Tongue (tissue), 2 donors: ENCODE data around the gene EIF3A. TPM values are rescaled to one million over a fixed set of nuclear protein-coding genes. Genes with fewer than 3 reads are reported as not detected.
"Not testable (repeated sequence)": the region's sequence is repeated elsewhere in the genome, so short reads cannot be mapped to it uniquely, and the experiment has no call there.

Experiments used
- DNase-seq: peaks from one replicate; pipeline ENCODE4 v3.0.0-alpha.2; 2015
- total RNA-seq: library from RNA; depleted of rRNA; stranded (reverse); fragments of >200 nt; gene quantifications from one replicate; pipeline ENCODE4 v1.2.3, GENCODE V29; 2014

The EIF3A gene
- 123 TPM for total RNA-seq

DNA sequence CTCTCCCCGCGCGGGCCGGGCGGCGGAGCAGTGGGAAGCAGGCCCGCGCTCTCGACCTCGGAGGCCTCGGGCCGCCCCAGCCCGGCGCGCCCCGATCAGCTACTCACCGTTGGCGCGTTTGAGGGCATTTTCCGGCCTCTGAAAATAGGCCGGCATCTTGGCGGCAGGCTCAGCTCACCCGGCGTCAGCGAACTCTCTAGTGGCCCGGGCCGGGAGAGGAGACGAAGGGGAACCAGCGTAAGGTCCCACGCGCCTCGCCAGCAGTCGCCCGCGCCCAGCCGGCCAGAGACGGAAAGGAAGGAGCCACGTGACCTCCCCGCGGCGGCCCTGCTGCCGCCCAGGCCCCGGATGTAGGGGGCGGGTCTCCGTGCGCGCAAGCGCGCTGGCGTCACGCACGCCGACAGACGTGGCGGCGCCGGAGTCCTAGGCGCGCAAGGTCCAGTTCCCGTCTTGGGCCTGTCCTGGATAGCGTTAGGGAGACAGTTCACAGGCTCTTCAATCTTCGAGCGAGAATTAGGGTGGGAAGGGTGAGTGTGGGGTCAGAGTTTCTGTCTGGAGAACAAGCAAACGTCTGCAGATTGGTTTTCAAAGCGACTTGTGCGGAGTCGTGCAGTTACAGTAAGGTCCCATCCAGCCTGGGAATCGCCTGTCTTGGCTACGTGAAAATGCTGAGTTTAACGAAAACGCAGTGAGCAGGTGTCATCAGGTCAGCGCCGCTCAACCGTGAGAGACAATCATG, at the start of gene EIF3A:
Gene EIF3A, minus strand, starts transcription at position 297 of the 739 bp plus-strand sequence. Its CDS starts 141 bp downstream, at position 156.
- DNase-seq = peak; percentile 96

DNA sequence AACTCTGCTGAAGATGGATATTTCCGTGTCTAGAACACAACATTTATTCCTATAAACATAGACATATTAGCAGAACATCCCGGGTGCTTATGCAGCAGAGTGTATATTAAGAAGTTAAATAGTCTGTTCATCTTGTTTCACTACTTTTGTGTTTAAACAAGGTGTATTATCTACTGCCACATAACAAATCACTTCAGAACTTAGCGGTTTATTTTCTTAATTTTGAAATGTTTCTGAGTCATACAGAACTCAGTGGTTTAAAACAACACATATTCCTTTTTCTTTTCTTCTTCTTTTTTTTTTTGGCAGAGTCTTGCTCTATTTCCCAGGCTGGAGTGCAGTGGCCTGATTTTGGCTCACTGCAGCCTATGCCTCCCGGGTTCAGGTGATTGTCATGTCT, 49.1 kb upstream of the EIF3A start:
- DNase-seq = no peak

DNA sequence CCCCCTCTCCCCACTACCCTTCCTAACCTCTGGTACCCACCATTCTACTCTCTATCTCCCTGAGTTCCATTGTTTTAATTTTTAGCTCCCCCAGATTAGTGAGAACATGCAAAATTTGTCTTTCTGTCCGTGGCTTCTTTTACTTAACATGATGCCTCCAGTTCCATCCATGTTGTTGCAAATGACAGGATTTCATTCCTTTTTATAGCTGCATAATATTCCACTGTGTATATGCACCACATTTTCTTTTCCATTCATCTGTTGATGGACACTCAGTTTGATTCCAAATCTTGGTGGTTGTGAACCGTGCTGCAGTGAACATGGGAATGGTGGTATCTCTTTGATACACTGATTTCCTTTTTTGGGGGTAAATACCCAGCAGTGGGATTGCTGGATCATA, 45.3 kb upstream of the EIF3A start:
- no peak for DNase-seq

DNA sequence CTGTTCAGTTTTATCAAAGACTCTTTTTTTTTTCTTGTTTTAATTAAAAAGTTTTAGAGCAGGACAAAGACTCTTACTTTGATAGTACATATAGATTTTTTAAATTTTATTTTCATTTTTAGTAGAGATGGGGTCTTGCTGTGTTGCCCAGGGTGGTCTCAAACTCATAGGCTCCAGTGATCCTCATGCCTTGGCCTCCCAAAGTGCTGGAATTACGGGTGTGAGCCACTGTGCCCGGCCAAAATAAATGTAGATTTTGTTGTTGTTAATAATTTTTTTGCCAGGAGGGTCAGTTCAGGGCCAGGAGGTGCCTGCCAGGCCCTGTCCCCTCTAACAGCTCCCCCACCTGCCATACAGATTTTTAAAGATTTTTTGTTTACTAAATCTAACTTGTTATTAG, 40.3 kb upstream of the EIF3A start:
- DNase-seq = no peak

- DNase-seq = no peak
These were observed 39.8 kb upstream of the EIF3A start for GRCh38 chr10:119120413-119120867.

- DNase-seq = no peak
These were observed 38.8 kb upstream of the EIF3A start for GRCh38 chr10:119119400-119119799.

GRCh38 chr10:119118231-119118630, 37.6 kb upstream of the EIF3A start:
- DNase-seq = no peak

GRCh38 chr10:119116326-119116951, 35.8 kb upstream of the EIF3A start:
- DNase-seq = no peak

DNA sequence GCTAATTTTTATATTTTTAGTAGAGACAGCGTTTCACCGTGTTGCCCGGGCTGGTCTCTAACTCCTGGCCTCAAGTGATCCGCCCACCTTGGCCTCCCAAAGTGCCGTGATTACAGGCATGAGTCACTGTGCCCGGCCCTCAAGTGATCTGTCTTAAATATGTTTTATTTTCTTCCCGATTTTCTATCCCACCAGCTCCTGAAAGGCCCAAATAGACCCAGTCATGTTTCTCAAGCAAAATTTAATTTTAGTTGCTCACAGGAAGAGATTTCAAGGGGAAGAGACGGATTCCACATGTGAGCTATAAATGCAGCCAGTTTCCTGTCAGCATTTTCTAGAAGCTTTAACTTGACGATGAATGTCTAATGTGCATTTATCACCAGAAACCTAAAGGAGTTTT, 35.3 kb upstream of the EIF3A start:
- no peak for DNase-seq

GRCh38 chr10:119113751-119114732, 33.4 kb upstream of the EIF3A start:
- DNase-seq = peak; percentile 31

DNA sequence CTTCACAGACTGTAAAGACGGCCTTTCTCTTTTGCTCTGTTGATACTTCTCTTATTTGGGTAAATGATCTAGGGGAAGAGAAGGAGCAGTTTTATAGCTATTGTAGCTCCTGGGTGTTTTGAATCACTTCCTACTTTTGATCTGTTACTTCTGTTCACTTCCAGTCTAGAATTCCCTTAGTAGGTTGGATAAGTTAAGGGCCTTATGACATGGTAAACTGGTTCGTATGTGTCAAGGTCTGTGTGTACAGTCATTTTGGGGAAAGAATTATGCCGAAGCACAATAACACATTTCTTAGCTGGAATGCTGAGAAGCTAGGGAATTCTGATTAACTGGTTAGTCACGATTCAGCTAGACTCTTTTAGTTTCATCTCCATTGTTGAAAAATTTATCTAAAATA, 31.4 kb upstream of the EIF3A start:
- no peak for DNase-seq

- DNase-seq = not testable (repeated sequence)
These were observed 27.2 kb upstream of the EIF3A start for GRCh38 chr10:119107771-119108170.

- DNase-seq = not testable (repeated sequence)
These were observed 26.5 kb upstream of the EIF3A start for GRCh38 chr10:119107106-119107505.

GRCh38 chr10:119105899-119106298, 25.3 kb upstream of the EIF3A start:
- not testable (repeated sequence) for DNase-seq

- no peak for DNase-seq
These were observed 24.5 kb upstream of the EIF3A start for GRCh38 chr10:119105155-119105554.

DNA sequence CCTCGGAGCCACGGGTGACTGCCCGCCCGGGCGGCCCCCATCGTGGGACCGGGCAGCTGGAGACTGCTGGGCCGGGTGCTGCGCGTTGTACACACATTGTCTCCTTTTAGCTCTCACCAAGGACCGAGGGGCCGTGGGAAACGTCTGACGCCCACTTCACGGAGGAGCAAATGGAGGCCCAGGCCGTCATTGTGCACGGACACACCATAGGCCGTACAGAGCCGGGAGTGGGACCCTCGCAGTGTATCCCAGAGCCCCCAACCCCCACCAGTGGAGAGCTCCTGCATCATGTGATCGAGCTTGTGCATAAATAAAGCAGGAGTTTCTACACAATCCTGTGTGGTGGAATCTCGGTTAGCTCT, 24.0 kb upstream of the EIF3A start:
- DNase-seq = no peak

- peak; percentile 91 for DNase-seq
These were observed 23.5 kb upstream of the EIF3A start, which contains the start of gene DENND10 for GRCh38 chr10:119103903-119104653. TSS of gene DENND10 (plus strand) at chr10:119104113. CDS start at chr10:119104143, 30 bp downstream.

GRCh38 chr10:119103241-119103902, 22.8 kb upstream of the EIF3A start:
- no peak for DNase-seq

DNA sequence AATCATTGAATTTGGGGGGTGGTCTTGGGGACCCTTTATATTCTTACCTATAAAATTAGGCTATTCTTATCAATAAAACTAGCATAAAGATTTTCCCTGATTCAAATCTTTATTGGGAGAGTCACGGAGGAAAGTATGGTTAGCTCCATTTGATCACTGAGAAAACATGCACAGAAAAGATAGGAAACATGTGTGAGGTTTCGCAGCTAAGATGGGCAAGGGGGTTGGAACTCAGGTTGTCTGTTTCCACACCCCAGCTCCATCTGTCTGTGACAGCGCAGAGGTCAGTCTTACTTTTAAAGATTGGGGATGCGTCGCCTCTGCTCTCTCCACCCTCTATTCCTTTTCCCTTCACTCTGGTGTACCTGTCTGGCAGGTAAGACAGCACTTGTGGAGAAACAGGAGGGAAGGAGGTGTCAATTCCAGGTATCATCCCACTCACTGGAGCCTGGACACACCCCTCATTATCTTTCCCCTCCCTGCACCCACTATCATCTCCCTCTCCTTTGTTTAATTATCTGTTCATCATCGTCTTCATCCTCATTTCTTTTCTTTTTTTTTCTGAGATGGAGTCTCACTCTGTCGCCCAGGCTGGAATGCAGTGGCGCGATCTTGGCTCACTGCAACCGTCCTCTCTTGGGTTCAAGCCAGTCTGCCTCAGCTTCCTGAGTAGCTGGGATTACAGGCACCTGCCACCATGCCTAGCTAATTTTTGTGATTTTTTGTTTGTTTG, 20.9 kb upstream of the EIF3A start:
- DNase-seq = no peak

- DNase-seq = no peak
These were observed 20.0 kb upstream of the EIF3A start for GRCh38 chr10:119100434-119101238.
